Upper lobe of right lung (tissue), 1 donor: ENCODE data around the gene LRIT3. TPM values are rescaled to one million over a fixed set of nuclear protein-coding genes. Genes with fewer than 3 reads are reported as not detected.
A peak's percentile ranks its signal among the peaks of the same experiment; 100 is the strongest.

Experiments used
- ATAC-seq: fragments of 200-7000 bp; cut with Tn5 transposase; one replicate; pipeline ENCODE4 v1.9.1; 2020; ENCODE audit warnings: mild to moderate bottlenecking, moderate library complexity
- DNase-seq: peaks from one replicate; pipeline ENCODE4 v3.0.0-alpha.2; 2020
- H3K27ac ChIP-seq: fragments of 200-600 bp; one replicate; pipeline ENCODE4 v1.8.0; 2022
- H3K27me3 ChIP-seq: fragments of 200-600 bp; one replicate; pipeline ENCODE4 v1.8.0; 2022; ENCODE audit warnings: mild to moderate bottlenecking
- H3K36me3 ChIP-seq: fragments of 200-600 bp; one replicate; pipeline ENCODE4 v1.8.0; 2022
- H3K4me1 ChIP-seq: fragments of 200-600 bp; one replicate; pipeline ENCODE4 v1.8.0; 2022
- H3K4me3 ChIP-seq: fragments of 200-600 bp; one replicate; pipeline ENCODE4 v1.8.0; 2022; ENCODE audit warnings: mild to moderate bottlenecking
- H3K9me3 ChIP-seq: fragments of 200-600 bp; one replicate; pipeline ENCODE4 v1.8.0; 2022
- intact Hi-C: fragments of 100-400 bp; cut with DNase I; formaldehyde crosslinking; loops from one replicate; pipeline ENCODE4 v1.11.0; 2022
- total RNA-seq: library from RNA; stranded (reverse); fragmentation: NEBNext Ultra II Directional; extraction: Animal tissue kit (Norgen Biotek cat#: 25700); gene quantifications from one replicate; pipeline ENCODE4 v1.2.1, GENCODE V29; 2021
- TF ChIP-seq, protein P1 (sequence below): fragments of 200-600 bp; IDR thresholded peaks from one replicate; pipeline ENCODE4 v1.8.0; 2022; ENCODE audit warnings: antibody characterized with exemption
- donor health status: DM: no; HTN: yes; CAD: no; lungs with severe emphysema.

Gene LRIT3
- total RNA-seq, 1 donor from 2014 or later = 0.14 TPM

DNA sequence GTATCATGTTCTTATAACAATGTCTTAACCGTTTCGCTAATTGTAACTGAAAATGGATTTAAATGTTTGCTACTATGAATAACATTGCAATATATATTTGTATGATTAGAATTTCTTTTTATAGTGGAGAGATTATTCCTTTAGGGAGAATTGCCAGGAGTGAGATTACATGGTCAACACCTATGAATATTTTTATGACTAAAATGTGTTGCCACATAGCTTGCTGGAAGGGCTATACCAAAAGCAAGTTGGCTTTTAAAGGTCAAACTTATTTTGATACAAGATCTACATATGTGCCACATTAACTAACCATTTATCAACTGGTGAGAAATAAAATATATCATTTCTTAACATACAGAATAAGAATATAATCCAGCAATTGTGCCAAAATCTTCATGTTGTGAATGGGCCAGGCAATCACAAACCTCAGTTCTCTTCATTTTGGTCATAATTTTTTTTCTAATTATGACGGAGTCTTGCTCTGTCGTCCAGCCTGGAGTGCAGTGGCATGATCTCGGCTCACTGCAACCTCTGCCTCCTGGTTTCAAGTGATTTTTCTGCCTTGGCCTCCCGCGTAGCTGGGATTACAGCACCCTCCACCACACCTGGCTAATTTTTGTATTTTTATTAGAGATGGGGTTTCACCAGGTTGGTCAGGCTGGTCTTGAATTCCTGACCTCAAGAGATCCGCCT, 54.8 kb downstream of the LRIT3 start:
- Histone ChIP-seq H3K9me3 (no peaks in the 10 kb centered on the region), H3K4me1 (no peaks in the 10 kb centered on the region), H3K4me3 (no peak overlapping the region), H3K27ac (no peak overlapping the region), H3K36me3 (no peaks in the 10 kb centered on the region), H3K27me3 (no peaks in the 10 kb centered on the region)
- ATAC-seq (no peak), DNase-seq (no peak)
- intact Hi-C loops = no loop called here
- TF ChIP-seq, protein P1, sequence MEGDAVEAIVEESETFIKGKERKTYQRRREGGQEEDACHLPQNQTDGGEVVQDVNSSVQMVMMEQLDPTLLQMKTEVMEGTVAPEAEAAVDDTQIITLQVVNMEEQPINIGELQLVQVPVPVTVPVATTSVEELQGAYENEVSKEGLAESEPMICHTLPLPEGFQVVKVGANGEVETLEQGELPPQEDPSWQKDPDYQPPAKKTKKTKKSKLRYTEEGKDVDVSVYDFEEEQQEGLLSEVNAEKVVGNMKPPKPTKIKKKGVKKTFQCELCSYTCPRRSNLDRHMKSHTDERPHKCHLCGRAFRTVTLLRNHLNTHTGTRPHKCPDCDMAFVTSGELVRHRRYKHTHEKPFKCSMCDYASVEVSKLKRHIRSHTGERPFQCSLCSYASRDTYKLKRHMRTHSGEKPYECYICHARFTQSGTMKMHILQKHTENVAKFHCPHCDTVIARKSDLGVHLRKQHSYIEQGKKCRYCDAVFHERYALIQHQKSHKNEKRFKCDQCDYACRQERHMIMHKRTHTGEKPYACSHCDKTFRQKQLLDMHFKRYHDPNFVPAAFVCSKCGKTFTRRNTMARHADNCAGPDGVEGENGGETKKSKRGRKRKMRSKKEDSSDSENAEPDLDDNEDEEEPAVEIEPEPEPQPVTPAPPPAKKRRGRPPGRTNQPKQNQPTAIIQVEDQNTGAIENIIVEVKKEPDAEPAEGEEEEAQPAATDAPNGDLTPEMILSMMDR = no peak

DNA sequence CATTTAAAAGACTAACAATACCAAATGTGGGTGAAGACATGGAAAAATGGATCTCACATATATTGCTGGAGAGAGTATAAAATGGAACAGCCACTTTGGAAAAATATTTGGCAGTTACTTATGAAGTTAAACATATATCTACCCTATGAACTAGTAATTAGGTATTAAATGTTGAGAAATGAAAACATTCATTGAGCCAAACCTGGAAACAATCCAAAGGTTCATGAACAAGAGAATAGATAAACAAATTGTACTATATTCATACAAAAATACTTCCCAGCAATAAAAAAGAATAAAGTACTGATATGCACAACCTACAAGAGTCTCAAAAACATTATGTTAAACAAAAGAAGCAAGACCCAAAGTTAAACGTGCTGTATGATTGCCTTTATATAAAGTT, 60.8 kb downstream of the LRIT3 start:
- Histone ChIP-seq H3K27ac (no peak overlapping the region), H3K4me1 (no peaks in the 10 kb centered on the region), H3K4me3 (no peak overlapping the region), H3K36me3 (no peaks in the 10 kb centered on the region), H3K27me3 (no peaks in the 10 kb centered on the region), H3K9me3 (no peaks in the 10 kb centered on the region)
- ATAC-seq (no peak), DNase-seq (no peak)
- intact Hi-C loops = no loop called here
- TF ChIP-seq, protein P1 = no peak

DNA sequence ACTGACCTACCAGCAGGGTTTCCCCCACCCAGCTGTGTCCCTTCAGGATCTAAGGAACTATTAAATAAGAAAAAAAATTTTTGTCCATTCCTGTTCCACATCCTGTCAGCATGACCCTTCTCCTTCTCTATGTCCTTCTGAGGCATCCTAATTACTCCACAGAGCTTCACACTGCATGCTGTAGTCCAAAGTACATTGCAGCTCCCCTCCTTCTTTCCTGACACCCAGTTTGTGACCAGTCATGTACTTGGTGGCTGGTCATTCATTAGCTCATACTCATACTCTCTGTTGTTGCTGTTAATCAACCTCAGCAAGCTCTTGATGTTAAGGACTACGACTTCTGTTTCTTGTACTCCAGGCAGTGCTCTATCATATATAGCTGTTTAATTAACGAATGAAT, 62.3 kb downstream of the LRIT3 start:
- Histone ChIP-seq H3K4me1 (no peaks in the 10 kb centered on the region), H3K27ac (no peak overlapping the region), H3K36me3 (no peaks in the 10 kb centered on the region), H3K27me3 (no peaks in the 10 kb centered on the region), H3K4me3 (no peak overlapping the region), H3K9me3 (no peaks in the 10 kb centered on the region)
- TF ChIP-seq, protein P1 = no peak
- ATAC-seq (no peak), DNase-seq (no peak)
- intact Hi-C loops = no loop called here

DNA sequence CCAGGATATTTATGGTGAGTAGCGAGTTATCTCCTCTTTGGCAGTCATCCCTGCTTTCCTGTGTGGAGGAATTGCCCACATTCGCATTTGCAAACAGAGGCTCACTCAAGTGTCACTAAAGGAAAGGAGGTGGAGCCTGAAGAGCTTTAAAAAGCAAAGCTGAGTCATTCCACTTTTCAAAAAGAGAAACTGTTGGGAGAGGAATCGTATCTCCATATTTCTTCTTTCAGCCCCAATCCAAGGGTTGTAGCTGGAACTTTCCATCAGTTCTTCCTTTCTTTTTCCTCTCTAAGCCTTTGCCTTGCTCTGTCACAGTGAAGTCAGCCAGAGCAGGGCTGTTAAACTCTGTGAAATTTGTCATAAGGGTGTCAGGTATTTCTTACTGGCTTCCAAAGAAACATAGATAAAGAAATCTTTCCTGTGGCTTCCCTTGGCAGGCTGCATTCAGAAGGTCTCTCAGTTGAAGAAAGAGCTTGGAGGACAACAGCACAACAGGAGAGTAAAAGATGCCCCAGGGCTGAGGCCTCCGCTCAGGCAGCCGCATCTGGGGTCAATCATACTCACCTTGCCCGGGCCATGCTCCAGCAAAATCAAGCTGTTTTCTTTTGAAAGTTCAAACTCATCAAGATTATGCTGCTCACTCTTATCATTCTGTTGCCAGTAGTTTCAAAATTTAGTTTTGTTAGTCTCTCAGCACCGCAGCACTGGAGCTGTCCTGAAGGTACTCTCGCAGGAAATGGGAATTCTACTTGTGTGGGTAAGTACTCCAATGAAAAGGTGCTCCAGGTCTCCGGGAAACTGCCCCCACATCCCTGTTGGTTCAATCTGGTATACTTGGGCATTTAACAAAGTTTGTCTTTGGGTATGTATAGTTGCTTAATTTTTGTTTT, 65.0 kb downstream of the LRIT3 start, which contains the start of gene EGF:
Gene EGF, plus strand, starts transcription at position 178 of the 890 bp plus-strand sequence. Its CDS starts 453 bp downstream, at position 631.
- no peak for DNase-seq
- intact Hi-C loops = no loop called here
- Histone ChIP-seq H3K4me3 (peak within 1 kb of the TSS; percentile 15), H3K4me1 (no peaks in the 10 kb centered on the region), H3K36me3 (no peaks in the 10 kb centered on the region), H3K27me3 (no peaks in the 10 kb centered on the region), H3K27ac (peak within 1 kb of the TSS; percentile 51), H3K9me3 (no peaks in the 10 kb centered on the region)
- peak; percentile 70 for ATAC-seq
- TF ChIP-seq, protein P1 = no peak

DNA sequence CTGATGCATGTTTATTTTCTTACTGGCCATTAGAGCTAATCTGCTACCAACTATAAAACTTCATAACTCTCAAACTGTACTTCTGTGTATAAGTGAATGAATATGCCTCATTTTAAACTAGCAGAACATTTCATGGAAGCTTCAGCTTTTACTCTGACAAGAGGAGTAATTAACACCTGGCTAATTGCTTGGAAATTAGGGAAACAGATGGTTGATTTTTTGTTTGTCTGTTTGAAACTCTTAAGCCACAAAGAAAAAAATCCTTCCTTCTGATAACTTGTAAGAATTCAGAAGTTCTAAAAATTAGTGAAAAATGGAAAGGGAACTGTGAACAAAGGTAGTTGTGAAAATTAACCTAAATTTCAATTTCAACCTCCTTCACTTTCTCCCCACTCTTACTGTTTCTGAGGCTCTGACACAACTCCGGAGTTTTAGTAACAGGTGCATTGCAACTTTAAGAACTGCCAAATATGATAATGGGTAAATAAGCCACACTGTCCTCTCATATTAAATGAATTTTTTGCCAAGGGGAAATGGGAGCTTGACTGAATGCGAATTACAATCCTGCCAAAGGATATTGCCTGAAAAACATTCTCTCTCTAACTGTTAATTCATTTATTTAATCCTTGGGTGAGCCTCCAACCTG, 65.8 kb downstream of the LRIT3 start:
- H3K4me3 ChIP-seq = peak overlapping the region; percentile 15
- H3K36me3 ChIP-seq = no peaks in the 10 kb centered on the region
- TF ChIP-seq, protein P1 = no peak
- H3K4me1 ChIP-seq = no peaks in the 10 kb centered on the region
- ATAC-seq (no peak), DNase-seq (no peak)
- no peaks in the 10 kb centered on the region for H3K9me3 ChIP-seq
- intact Hi-C loops = no loop called here
- no peaks in the 10 kb centered on the region for H3K27me3 ChIP-seq
- no peak overlapping the region for H3K27ac ChIP-seq
